GM21786 (cell line): Measurements from ENCODE around the gene MTMR3.
"Not testable (repeated sequence)": the region's sequence is repeated elsewhere in the genome, so short reads cannot be mapped to it uniquely, and the experiment has no call there.

Experiments
- ATAC-seq: cut with Tn5 transposase; IDR thresholded peaks from one replicate; pipeline ENCODE4 v1.9.1; 2021; ENCODE audit not compliant: unreplicated experiment

MTMR3 gene

GRCh38 chr22:30045901-30046715, 163.1 kb downstream of the MTMR3 start:
- ATAC-seq = no peak

GRCh38 chr22:30046716-30047363, 163.9 kb downstream of the MTMR3 start:
- no peak for ATAC-seq

DNA sequence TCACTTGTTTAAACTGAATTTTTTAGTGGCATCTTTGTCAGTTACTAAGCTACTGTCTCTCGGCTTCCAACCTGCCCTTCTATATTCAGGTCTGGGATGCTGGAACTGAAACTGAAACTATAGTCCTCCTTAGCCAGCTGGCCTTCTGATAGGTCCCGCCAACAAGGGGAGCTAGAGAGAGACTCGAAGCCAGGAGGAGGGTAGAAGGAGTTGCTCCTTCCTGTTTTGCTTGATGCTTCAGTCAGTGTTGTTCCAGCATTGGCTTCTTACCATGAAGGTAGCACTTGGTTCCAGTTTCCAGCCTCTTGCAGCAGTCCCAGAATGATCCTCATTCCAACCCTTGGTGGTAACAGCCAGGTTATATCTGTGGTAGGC, 164.4 kb downstream of the MTMR3 start:
- no peak for ATAC-seq

DNA sequence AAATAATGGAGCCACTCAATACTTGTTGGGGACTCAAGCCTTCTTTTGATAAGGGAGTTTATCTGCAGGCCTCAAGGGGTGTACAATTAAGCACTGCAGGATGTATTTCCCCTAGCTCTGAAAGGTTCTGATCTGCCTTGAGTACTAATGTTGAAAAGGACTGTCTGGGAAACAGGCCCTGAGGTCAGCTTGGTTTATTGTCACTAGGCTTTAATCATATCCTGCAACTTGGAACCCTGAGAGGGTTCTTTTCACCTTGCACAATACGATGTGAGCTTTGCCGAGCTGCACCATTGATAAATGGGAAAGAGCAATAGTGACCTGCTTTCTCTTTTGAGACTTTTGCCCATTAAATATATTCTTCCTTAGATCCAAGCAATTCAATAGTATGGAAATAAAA, 165.7 kb downstream of the MTMR3 start:
- ATAC-seq = no peak

GRCh38 chr22:30054067-30054763, 171.2 kb downstream of the MTMR3 start:
- ATAC-seq = no peak

DNA sequence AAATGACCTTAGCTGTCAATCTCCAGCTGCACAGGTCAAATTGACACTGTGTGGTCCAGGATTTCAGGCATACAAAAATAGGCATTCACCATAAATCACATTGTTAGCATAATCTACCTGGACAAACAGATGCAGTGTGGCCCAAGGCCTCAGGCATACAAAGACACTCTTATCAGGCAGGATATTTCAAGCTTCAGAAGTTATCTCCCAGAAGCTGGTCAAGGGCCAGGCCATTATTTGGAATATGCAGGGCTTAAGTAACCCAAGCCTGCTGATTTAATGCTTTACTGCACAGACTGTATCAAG, 171.7 kb downstream of the MTMR3 start:
- ATAC-seq = no peak

DNA sequence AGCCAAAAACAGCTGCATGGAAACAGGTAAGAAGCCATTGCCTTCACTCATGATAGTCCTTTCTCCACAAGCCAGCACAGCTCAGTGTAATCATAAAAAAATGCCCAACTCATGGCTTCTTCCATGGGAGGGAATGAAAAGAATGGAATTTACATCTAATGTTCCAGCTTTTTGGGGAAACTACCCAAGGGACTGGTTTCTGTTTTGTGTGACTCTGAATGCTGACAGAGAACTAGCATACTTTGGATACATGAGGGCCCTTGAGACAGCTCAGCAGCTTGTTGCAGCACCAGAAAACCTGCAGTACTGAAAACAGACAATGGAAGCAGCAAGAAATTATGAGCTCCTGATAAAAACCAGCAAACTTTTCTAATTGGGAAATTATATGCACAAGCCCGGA, 173.0 kb downstream of the MTMR3 start:
- no peak for ATAC-seq

DNA sequence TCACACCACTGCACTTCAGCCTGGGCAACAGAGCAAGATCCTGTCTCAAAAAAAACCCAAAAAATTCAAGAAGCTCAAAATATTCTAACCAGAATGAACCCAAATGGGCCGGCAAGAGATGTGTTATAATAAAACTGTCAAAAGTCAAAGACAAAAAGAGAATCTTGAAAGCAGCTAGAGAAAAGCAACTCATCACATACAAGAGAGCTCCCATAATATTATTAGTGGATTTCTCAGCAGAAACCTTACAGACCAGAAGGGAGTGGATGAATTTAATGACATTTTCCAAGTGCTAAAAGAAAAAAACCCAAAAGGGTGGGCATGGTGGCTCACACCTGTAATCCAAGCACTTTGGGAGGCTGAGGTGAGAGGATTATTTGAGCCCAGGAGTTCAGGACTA, 174.4 kb downstream of the MTMR3 start:
- no peak for ATAC-seq

GRCh38 chr22:30059346-30060020, 176.5 kb downstream of the MTMR3 start:
- not testable (repeated sequence) for ATAC-seq

DNA sequence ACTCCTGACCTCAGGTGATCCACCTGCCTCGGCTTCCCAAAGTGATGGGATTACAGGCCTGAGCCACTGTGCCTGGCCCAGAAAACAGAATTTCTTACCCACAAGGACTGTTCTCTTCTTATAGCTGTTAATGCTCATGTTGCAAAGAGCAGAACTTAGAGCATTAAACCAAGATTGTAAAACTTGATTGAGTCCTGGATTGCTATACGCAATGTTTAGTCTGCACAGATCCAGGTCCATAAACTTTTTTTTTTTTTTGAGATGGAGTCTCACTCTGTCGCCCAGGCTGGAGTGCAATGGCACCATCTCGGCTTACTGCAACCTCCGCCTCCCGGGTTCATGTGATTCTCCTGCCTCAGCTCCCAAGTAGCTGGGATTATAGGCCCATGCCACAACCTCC, 178.1 kb downstream of the MTMR3 start:
- ATAC-seq = not testable (repeated sequence)

GRCh38 chr22:30062259-30062658, 179.3 kb downstream of the MTMR3 start:
- no peak for ATAC-seq

DNA sequence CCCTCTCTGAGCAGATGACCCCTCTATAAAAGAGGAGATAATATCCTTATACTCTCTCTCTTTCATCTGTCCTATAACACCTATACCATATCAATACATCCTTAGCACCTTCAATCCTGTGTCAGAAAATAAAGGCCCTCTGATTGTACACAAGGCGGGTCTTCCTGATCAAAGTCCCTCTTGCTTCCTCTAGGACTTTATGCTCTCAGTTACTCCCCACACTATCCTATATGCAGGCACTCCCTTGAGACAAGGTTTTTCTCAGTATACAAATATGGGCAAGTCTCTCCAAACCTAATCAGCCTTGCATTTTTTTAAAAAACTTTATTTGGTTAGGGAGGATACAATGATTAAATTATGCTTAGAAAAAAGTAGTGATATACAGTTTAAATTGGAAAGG, 180.0 kb downstream of the MTMR3 start:
- no peak for ATAC-seq

GRCh38 chr22:30064172-30064571, 181.2 kb downstream of the MTMR3 start:
- no peak for ATAC-seq

DNA sequence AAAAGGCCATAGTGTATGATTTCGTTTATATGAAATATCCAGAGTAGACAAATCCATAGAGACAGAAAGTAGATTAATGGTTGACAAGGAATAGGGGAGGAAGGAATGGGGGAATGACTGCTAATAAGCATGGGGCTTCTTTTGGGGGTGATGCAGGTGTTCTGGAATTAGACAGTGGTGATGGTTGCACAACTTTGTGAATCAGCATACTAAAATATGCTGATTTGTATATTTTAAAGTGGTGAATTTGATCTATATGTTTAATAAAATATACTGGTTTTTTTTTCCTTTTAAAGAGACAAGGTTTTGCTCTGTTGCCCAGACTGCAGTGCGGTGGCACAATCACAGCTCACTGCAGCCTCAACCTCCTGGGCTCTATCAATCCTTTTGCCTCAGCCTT, 190.8 kb downstream of the MTMR3 start:
- no peak for ATAC-seq

DNA sequence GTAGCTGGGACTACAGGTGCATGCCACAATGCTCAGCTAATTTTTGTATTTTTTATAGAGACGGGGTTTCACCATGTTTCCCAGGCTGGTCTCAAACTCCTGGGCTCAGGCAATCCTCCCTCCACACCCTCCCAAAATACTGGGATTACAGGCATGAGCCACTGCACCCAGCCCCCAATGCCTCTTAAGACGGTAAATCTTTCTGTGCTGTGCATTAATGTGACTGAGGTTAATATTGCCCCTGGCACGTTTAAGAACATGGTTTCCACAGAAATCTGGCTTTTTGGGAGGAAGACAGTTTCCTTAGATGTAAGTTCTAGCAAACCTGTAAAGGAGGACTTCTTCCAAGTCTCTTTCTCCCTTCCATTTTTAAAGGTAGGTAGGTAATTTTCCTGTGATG, 191.2 kb downstream of the MTMR3 start:
- ATAC-seq = no peak

- no peak for ATAC-seq
Measured at GRCh38 chr22:30074994-30075393, 192.0 kb downstream of the MTMR3 start.

- ATAC-seq = no peak
Measured at GRCh38 chr22:30077279-30077880, 194.4 kb downstream of the MTMR3 start.

GRCh38 chr22:30078320-30079311, 195.6 kb downstream of the MTMR3 start:
- no peak for ATAC-seq

GRCh38 chr22:30079952-30080533, 197.1 kb downstream of the MTMR3 start, which contains the start of gene HORMAD2:
HORMAD2 (plus strand) TSS chr22:30080464; CDS start chr22:30093953, 13,489 bp downstream.
- no peak for ATAC-seq
